Ishikawa (cell line): Measurements from ENCODE around the gene CDH18.

Source experiments
- CEBPB ChIP-seq: IDR thresholded peaks from 2 replicates; pipeline ENCODE4 v1.6.1; 2012
- CREB1 ChIP-seq: IDR thresholded peaks from 2 replicates; pipeline ENCODE4 v1.6.1; 2012; ENCODE audit warnings: low read depth
- EGR1 ChIP-seq: IDR thresholded peaks from 2 replicates; pipeline ENCODE4 v1.6.1; 2012
- EP300 ChIP-seq: IDR thresholded peaks from 2 replicates; pipeline ENCODE4 v1.6.1; 2012; ENCODE audit warnings: borderline replicate concordance
- FOXM1 ChIP-seq: IDR thresholded peaks from 2 replicates; pipeline ENCODE4 v1.6.1; 2012; ENCODE audit warnings: low read depth, borderline replicate concordance
- MAX ChIP-seq: IDR thresholded peaks from 2 replicates; pipeline ENCODE4 v1.6.1; 2012
- NFIC ChIP-seq: IDR thresholded peaks from 2 replicates; pipeline ENCODE4 v1.6.1; 2012
- RAD21 ChIP-seq: IDR thresholded peaks from 2 replicates; pipeline ENCODE4 v1.6.1; 2012; ENCODE audit warnings: low read depth
- REST ChIP-seq: IDR thresholded peaks from 2 replicates; pipeline ENCODE4 v1.6.1; 2012; ENCODE audit warnings: low read depth, mild to moderate bottlenecking
- TAF1 ChIP-seq: IDR thresholded peaks from 2 replicates; pipeline ENCODE4 v1.6.1; 2012; ENCODE audit warnings: low read depth, mild to moderate bottlenecking
- TCF12 ChIP-seq: IDR thresholded peaks from 2 replicates; pipeline ENCODE4 v1.6.1; 2012; ENCODE audit warnings: low read depth
- TEAD4 ChIP-seq: IDR thresholded peaks from 2 replicates; pipeline ENCODE4 v1.6.1; 2012
- USF1 ChIP-seq: IDR thresholded peaks from 2 replicates; pipeline ENCODE4 v1.6.1; 2012
- YY1 ChIP-seq: IDR thresholded peaks from 2 replicates; pipeline ENCODE4 v1.6.1; 2012; ENCODE audit warnings: low read depth
- ZBTB7A ChIP-seq: IDR thresholded peaks from 2 replicates; pipeline ENCODE4 v1.6.1; 2012; ENCODE audit warnings: low read depth

CDH18 gene

GRCh38 chr5:19619571-19619970, 368.4 kb downstream of the CDH18 start:
- no peak for TF ChIP-seq MAX
- no peak for TF ChIP-seq REST
- TF ChIP-seq YY1, result no peak
- TF ChIP-seq CEBPB, result no peak
- TF ChIP-seq CREB1, result no peak
- TF ChIP-seq ZBTB7A, result no peak
- no peak for TF ChIP-seq TEAD4
- no peak for TF ChIP-seq USF1
- no peak for TF ChIP-seq EP300
- TF ChIP-seq EGR1, result no peak
- TF ChIP-seq TAF1, result no peak
- no peak for TF ChIP-seq RAD21
- no peak for TF ChIP-seq TCF12
- no peak for TF ChIP-seq FOXM1
- TF ChIP-seq NFIC, result no peak

- TF ChIP-seq USF1, result no peak
Observed at GRCh38 chr5:19616701-19617215, 371.2 kb downstream of the CDH18 start.

GRCh38 chr5:19615661-19616060, 372.3 kb downstream of the CDH18 start:
- TF ChIP-seq MAX, result no peak
- no peak for TF ChIP-seq REST
- no peak for TF ChIP-seq FOXM1
- TF ChIP-seq CREB1, result no peak
- TF ChIP-seq ZBTB7A, result no peak
- TF ChIP-seq TAF1, result no peak
- no peak for TF ChIP-seq RAD21
- TF ChIP-seq NFIC, result no peak
- no peak for TF ChIP-seq EP300
- TF ChIP-seq EGR1, result no peak
- no peak for TF ChIP-seq TCF12
- no peak for TF ChIP-seq TEAD4
- TF ChIP-seq USF1, result no peak
- no peak for TF ChIP-seq YY1
- no peak for TF ChIP-seq CEBPB

- TF ChIP-seq EGR1 (no peak), ZBTB7A (no peak), NFIC (no peak), USF1 (no peak)
Observed at GRCh38 chr5:19615071-19615470, 372.9 kb downstream of the CDH18 start.

GRCh38 chr5:19608444-19609002, 379.5 kb downstream of the CDH18 start:
- TF ChIP-seq TAF1 (no peak), TCF12 (no peak), RAD21 (peak; percentile 45)

GRCh38 chr5:19605846-19606407, 382.1 kb downstream of the CDH18 start:
- TF ChIP-seq ZBTB7A, result no peak
- no peak for TF ChIP-seq REST
- no peak for TF ChIP-seq RAD21
- no peak for TF ChIP-seq FOXM1
- TF ChIP-seq CREB1, result no peak
- no peak for TF ChIP-seq TCF12
- TF ChIP-seq YY1, result no peak
- no peak for TF ChIP-seq EGR1
- TF ChIP-seq TEAD4, result no peak
- no peak for TF ChIP-seq CEBPB
- TF ChIP-seq MAX, result no peak
- no peak for TF ChIP-seq EP300
